Breast epithelium (tissue), 3 donors: Measurements from ENCODE around the gene P2RX1.

Experiments
- CTCF ChIP-seq, 3 donors: fragments of 450-650 bp; IDR thresholded peaks; one replicate each; pipeline ENCODE4 v1.5.1; 2016 to 2017; ENCODE audit warnings: antibody characterized with exemption in 3 of 3, mild to moderate bottlenecking in 3 of 3, moderate library complexity in 3 of 3
- POLR2A ChIP-seq: fragments of 450-650 bp; IDR thresholded peaks from one replicate; pipeline ENCODE4 v1.6.1; 2016; ENCODE audit warnings: antibody characterized with exemption, mild to moderate bottlenecking, moderate library complexity
- POLR2AphosphoS5 ChIP-seq, 3 donors: sonication (generic); formaldehyde crosslinking; IDR thresholded peaks; one replicate each; pipeline ENCODE4 v1.6.1; 2017; ENCODE audit warnings: antibody characterized with exemption in 3 of 3

- peak; percentile 26 to 69 (median 63) for TF ChIP-seq CTCF (IDR thresholded peaks at IDR 0.05)
- no peak for TF ChIP-seq POLR2AphosphoS5 (IDR thresholded peaks at IDR 0.05)
- TF ChIP-seq POLR2A, result no peak
Measured at GRCh38 chr17:3935140-3935542, 18.9 kb upstream of the P2RX1 start.
